Hepatocyte (in vitro differentiated cells): ENCODE measurements around the gene CCDC117.

Experiments used
- CTCF ChIP-seq: fragments of 200-600 bp; sonication (generic); IDR thresholded peaks from 2 replicates; pipeline ENCODE4 v1.5.1; 2016; ENCODE audit warnings: antibody characterized with exemption, mild to moderate bottlenecking; ENCODE audit not compliant: poor library complexity
- EZH2 ChIP-seq: fragments of 200-600 bp; sonication (generic); IDR thresholded peaks from 2 replicates; pipeline ENCODE4 v1.6.1; 2016; ENCODE audit warnings: antibody characterized with exemption, mild to moderate bottlenecking, borderline replicate concordance
- EZH2phosphoT487 ChIP-seq: fragments of 200-600 bp; sonication (generic); IDR thresholded peaks from one replicate; pipeline ENCODE4 v1.6.1; 2018; ENCODE audit warnings: antibody characterized with exemption, mild to moderate bottlenecking, low read depth, moderate library complexity; ENCODE audit not compliant: unreplicated experiment, severe bottlenecking

- TF ChIP-seq CTCF (no peak), EZH2 (no peak), EZH2phosphoT487 (no peak)
Measured at GRCh38 chr22:28815729-28816128, 43.2 kb downstream of the CCDC117 start.
